ENCODE data around the gene USP17L5. TPM values are rescaled to one million over a fixed set of nuclear protein-coding genes. Genes with fewer than 3 reads are reported as not detected.
"Not testable (repeated sequence)": the region's sequence is repeated elsewhere in the genome, so short reads cannot be mapped to it uniquely, and the experiment has no call there.

USP17L5 gene
- total and polyA plus RNA-seq, 2 donors from 2014 or later = not detected

DNA sequence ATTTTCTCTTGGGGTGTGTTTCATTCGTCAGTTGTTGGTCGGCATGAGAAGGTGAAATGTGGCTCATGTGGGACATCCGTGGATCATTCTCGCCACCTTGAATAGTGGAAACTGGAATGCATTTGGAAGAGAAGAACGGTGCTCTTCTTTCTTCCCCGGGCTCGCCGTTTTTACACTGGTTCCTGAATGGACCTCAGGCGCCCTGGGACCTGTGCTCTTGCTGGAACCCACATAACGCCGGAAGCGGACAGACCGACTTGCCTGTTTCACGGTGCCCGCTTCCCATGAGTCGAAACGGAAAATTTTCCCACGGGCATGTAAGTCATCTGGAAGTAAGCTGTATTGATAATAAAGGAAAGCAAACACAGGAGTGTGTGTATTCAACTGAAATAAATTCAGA, 11.7 kb downstream of the USP17L5 start:
- FAIRE-seq; H3K9me3 ChIP-seq (ENCODE audit: control insufficient read depth in 2 of 3, insufficient read depth in 1 of 3, low read length in 3 of 3); H3K4me3 ChIP-seq (ENCODE audit: low read length in 3 of 3); H3K36me3 ChIP-seq (ENCODE audit: control insufficient read depth in 2 of 3, insufficient read depth in 3 of 3, low read length in 3 of 3); H3K4me1 ChIP-seq (ENCODE audit: control insufficient read depth in 2 of 3, insufficient read depth in 2 of 3, low read depth in 1 of 3, low read length in 3 of 3); intact Hi-C loops (cut with DNase I); DNase-seq; H3K9ac ChIP-seq (ENCODE audit: low read length in 3 of 3); H3K27ac ChIP-seq (ENCODE audit: low read depth in 2 of 2, low read length in 2 of 2); H3K27me3 ChIP-seq (ENCODE audit: control insufficient read depth, insufficient read depth, low read length): not testable (repeated sequence)

DNA sequence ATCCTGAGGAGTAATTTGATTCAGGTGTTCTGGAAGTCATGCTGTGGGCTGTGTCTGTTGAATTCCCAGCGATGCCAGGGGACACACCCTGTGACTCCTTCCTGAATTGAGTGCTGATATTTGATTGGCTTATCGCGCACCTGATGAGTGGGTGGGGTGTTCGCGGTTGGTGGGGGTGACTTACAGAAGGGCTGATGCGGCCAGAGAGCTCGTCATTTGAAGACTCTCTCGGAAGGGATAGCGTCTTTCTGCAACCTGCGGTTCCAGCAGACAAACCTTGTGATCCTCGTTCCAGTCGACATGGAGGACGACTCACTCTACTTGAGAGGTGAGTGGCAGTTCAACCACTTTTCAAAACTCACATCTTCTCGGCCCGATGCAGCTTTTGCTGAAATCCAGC, 14.1 kb downstream of the USP17L5 start, which contains the start of gene USP17L29:
Gene USP17L29, plus strand, starts transcription at position 301 of the 400 bp plus-strand sequence. Its CDS starts 0 bp downstream, at position 301.
- H3K27me3 ChIP-seq (ENCODE audit: control insufficient read depth, insufficient read depth, low read length); H3K9me3 ChIP-seq (ENCODE audit: control insufficient read depth in 2 of 3, insufficient read depth in 1 of 3, low read length in 3 of 3); FAIRE-seq; H3K4me1 ChIP-seq (ENCODE audit: control insufficient read depth in 2 of 3, insufficient read depth in 2 of 3, low read depth in 1 of 3, low read length in 3 of 3); H3K9ac ChIP-seq (ENCODE audit: low read length in 3 of 3); H3K36me3 ChIP-seq (ENCODE audit: control insufficient read depth in 2 of 3, insufficient read depth in 3 of 3, low read length in 3 of 3); DNase-seq; H3K4me3 ChIP-seq (ENCODE audit: low read length in 3 of 3); intact Hi-C loops (cut with DNase I); H3K27ac ChIP-seq (ENCODE audit: low read depth in 2 of 2, low read length in 2 of 2): not testable (repeated sequence)

DNA sequence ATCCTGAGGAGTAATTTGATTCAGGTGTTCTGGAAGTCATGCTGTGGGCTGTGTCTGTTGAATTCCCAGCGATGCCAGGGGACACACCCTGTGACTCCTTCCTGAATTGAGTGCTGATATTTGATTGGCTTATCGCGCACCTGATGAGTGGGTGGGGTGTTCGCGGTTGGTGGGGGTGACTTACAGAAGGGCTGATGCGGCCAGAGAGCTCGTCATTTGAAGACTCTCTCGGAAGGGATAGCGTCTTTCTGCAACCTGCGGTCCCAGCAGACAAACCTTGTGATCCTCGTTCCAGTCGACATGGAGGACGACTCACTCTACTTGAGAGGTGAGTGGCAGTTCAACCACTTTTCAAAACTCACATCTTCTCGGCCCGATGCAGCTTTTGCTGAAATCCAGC, 23.6 kb downstream of the USP17L5 start, which contains the start of gene USP17L30:
Gene USP17L30, plus strand, starts transcription at position 301 of the 400 bp plus-strand sequence. Its CDS starts 0 bp downstream, at position 301.
- H3K4me3 ChIP-seq (ENCODE audit: low read length in 3 of 3); H3K27me3 ChIP-seq (ENCODE audit: control insufficient read depth, insufficient read depth, low read length); DNase-seq; H3K4me1 ChIP-seq (ENCODE audit: control insufficient read depth in 2 of 3, insufficient read depth in 2 of 3, low read depth in 1 of 3, low read length in 3 of 3); intact Hi-C loops (cut with DNase I); H3K9ac ChIP-seq (ENCODE audit: low read length in 3 of 3); H3K27ac ChIP-seq (ENCODE audit: low read depth in 2 of 2, low read length in 2 of 2); H3K36me3 ChIP-seq (ENCODE audit: control insufficient read depth in 2 of 3, insufficient read depth in 3 of 3, low read length in 3 of 3); FAIRE-seq; H3K9me3 ChIP-seq (ENCODE audit: control insufficient read depth in 2 of 3, insufficient read depth in 1 of 3, low read length in 3 of 3): not testable (repeated sequence)

GRCh38 chr4:9379881-9380280, 40.7 kb downstream of the USP17L5 start:
- H3K9ac ChIP-seq (ENCODE audit: low read length in 3 of 3); DNase-seq; FAIRE-seq; H3K27me3 ChIP-seq (ENCODE audit: control insufficient read depth, insufficient read depth, low read length); H3K36me3 ChIP-seq (ENCODE audit: control insufficient read depth in 2 of 3, insufficient read depth in 3 of 3, low read length in 3 of 3); H3K27ac ChIP-seq (ENCODE audit: low read depth in 2 of 2, low read length in 2 of 2); H3K9me3 ChIP-seq (ENCODE audit: control insufficient read depth in 2 of 3, insufficient read depth in 1 of 3, low read length in 3 of 3); H3K4me3 ChIP-seq (ENCODE audit: low read length in 3 of 3); H3K4me1 ChIP-seq (ENCODE audit: control insufficient read depth in 2 of 3, insufficient read depth in 2 of 3, low read depth in 1 of 3, low read length in 3 of 3); intact Hi-C loops (cut with DNase I): not testable (repeated sequence)

DNA sequence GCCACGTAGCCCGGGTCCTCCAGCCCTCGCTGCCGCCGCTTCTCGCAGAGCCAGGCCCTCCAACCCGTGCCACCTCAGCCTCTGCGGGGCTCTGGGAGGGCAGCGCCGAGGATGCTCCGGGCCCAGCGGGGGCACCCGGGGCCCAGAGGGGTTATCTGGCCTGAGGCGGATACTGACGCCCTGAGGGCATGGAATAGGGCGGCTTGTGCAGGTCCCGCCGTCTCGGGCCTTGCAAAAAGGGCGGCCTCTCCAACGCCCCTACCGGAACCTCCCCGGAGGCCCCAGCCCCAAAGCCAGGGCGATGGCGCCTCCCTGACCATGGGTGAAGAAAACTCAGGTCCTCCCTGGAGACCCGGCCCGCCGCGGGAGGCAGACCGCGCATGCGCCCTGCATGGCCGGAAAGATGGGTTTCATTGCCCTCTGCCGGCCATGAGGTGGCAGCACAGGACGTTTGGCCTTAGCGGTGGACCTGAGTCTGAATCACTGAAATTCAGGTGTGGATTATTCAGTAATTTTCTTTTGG, 41.9 kb downstream of the USP17L5 start:
- H3K27me3 ChIP-seq (ENCODE audit: control insufficient read depth, insufficient read depth, low read length); H3K9ac ChIP-seq (ENCODE audit: low read length in 3 of 3); H3K27ac ChIP-seq (ENCODE audit: low read depth in 2 of 2, low read length in 2 of 2); H3K4me1 ChIP-seq (ENCODE audit: control insufficient read depth in 2 of 3, insufficient read depth in 2 of 3, low read depth in 1 of 3, low read length in 3 of 3); H3K36me3 ChIP-seq (ENCODE audit: control insufficient read depth in 2 of 3, insufficient read depth in 3 of 3, low read length in 3 of 3); H3K9me3 ChIP-seq (ENCODE audit: control insufficient read depth in 2 of 3, insufficient read depth in 1 of 3, low read length in 3 of 3); intact Hi-C loops (cut with DNase I): not testable (repeated sequence)
- DNase-seq (peak; percentile 12 to 79 (median 41)), FAIRE-seq (peak; percentile 90)
- H3K4me3 ChIP-seq (ENCODE audit: low read length in 3 of 3) = peak overlapping the region in 1 of 3 donors; percentile 37
- TF ChIP-seq, protein P1, sequence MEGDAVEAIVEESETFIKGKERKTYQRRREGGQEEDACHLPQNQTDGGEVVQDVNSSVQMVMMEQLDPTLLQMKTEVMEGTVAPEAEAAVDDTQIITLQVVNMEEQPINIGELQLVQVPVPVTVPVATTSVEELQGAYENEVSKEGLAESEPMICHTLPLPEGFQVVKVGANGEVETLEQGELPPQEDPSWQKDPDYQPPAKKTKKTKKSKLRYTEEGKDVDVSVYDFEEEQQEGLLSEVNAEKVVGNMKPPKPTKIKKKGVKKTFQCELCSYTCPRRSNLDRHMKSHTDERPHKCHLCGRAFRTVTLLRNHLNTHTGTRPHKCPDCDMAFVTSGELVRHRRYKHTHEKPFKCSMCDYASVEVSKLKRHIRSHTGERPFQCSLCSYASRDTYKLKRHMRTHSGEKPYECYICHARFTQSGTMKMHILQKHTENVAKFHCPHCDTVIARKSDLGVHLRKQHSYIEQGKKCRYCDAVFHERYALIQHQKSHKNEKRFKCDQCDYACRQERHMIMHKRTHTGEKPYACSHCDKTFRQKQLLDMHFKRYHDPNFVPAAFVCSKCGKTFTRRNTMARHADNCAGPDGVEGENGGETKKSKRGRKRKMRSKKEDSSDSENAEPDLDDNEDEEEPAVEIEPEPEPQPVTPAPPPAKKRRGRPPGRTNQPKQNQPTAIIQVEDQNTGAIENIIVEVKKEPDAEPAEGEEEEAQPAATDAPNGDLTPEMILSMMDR (IDR thresholded peaks at IDR 0.05; ENCODE audit: borderline replicate concordance, extremely low read depth, insufficient read depth) = peak; percentile 30

Measured in kidney (tissue), 14 donors.